ENCODE results near the gene FAM20B.

DNA sequence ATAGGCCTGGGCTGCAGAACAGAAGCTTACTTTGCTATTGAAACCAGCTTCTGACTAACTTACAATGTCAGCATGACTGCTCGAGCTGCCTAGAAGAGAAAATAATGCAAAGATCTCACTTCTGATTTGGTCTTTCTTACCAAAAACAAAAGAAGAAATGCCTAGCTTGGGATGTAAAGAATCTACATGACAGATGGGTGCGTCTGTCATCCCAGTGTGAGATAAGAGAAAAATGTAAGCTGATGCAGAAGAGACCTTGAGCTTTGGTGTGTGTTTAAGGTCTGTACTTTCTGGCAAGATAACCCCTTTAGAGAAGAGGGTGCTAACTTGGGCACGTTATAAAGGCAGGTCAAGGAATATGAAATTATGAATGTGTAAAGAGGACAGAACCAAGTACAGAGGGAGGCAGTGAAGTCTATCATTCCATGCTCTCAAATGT lies 3.6 kb downstream of the FAM20B start:
- TF ChIP-seq, protein P1, sequence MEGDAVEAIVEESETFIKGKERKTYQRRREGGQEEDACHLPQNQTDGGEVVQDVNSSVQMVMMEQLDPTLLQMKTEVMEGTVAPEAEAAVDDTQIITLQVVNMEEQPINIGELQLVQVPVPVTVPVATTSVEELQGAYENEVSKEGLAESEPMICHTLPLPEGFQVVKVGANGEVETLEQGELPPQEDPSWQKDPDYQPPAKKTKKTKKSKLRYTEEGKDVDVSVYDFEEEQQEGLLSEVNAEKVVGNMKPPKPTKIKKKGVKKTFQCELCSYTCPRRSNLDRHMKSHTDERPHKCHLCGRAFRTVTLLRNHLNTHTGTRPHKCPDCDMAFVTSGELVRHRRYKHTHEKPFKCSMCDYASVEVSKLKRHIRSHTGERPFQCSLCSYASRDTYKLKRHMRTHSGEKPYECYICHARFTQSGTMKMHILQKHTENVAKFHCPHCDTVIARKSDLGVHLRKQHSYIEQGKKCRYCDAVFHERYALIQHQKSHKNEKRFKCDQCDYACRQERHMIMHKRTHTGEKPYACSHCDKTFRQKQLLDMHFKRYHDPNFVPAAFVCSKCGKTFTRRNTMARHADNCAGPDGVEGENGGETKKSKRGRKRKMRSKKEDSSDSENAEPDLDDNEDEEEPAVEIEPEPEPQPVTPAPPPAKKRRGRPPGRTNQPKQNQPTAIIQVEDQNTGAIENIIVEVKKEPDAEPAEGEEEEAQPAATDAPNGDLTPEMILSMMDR (IDR thresholded peaks at IDR 0.05): no peak
- no peak for TF ChIP-seq POLR2A (IDR thresholded peaks at IDR 0.05)
